ENCODE results near the gene FNDC1. TPM values are rescaled to one million over a fixed set of nuclear protein-coding genes. Genes with fewer than 3 reads are reported as not detected.

FNDC1 gene
- total RNA-seq, 2 donors from 2014 or later = 4.1 to 5.3 TPM

DNA sequence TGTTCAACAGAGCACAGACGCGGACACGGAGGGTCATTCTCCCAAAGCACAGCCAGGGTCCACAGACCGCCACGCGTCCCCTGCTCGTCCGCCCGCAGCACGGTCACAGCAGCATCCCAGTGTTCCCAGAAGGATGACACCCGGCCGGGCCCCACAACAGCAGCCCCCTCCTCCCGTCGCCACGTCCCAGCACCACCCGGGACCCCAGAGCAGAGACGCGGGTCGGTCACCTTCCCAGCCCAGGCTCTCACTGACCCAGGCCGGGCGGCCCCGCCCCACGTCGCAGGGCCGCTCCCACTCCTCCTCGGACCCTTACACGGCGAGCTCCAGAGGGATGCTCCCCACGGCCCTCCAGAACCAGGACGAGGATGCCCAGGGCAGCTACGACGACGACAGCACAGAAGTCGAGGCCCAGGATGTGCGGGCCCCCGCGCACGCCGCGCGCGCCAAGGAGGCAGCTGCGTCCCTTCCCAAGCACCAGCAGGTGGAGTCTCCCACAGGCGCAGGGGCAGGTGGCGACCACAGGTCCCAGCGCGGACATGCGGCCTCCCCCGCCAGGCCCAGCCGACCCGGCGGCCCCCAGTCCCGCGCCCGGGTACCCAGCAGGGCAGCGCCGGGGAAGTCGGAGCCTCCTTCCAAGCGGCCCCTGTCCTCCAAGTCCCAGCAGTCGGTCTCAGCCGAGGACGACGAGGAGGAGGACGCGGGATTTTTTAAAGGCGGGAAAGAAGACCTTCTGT, 64.3 kb downstream of the FNDC1 start:
- Histone ChIP-seq H3K4me1 (ENCODE audit: control insufficient read depth in 1 of 2, low read depth in 2 of 2) (peaks cover 0 to 3% of the 10 kb centered on the region in 2 donors), H3K4me3 (no peak overlapping the region), H3K27me3 (replicated peaks; ENCODE audit: insufficient read depth) (no peaks in the 10 kb centered on the region), H3K9me3 (no peaks in the 10 kb centered on the region), H3K36me3 (no peaks in the 10 kb centered on the region), H3K27ac (no peak overlapping the region)
- ATAC-seq (ENCODE audit: insufficient number of reproducible peaks, low FRiP score, low read depth) (no peak), DNase-seq (ENCODE audit: low spot score) (no peak)
- TF ChIP-seq, protein P1, sequence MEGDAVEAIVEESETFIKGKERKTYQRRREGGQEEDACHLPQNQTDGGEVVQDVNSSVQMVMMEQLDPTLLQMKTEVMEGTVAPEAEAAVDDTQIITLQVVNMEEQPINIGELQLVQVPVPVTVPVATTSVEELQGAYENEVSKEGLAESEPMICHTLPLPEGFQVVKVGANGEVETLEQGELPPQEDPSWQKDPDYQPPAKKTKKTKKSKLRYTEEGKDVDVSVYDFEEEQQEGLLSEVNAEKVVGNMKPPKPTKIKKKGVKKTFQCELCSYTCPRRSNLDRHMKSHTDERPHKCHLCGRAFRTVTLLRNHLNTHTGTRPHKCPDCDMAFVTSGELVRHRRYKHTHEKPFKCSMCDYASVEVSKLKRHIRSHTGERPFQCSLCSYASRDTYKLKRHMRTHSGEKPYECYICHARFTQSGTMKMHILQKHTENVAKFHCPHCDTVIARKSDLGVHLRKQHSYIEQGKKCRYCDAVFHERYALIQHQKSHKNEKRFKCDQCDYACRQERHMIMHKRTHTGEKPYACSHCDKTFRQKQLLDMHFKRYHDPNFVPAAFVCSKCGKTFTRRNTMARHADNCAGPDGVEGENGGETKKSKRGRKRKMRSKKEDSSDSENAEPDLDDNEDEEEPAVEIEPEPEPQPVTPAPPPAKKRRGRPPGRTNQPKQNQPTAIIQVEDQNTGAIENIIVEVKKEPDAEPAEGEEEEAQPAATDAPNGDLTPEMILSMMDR (IDR thresholded peaks at IDR 0.05) = no peak

DNA sequence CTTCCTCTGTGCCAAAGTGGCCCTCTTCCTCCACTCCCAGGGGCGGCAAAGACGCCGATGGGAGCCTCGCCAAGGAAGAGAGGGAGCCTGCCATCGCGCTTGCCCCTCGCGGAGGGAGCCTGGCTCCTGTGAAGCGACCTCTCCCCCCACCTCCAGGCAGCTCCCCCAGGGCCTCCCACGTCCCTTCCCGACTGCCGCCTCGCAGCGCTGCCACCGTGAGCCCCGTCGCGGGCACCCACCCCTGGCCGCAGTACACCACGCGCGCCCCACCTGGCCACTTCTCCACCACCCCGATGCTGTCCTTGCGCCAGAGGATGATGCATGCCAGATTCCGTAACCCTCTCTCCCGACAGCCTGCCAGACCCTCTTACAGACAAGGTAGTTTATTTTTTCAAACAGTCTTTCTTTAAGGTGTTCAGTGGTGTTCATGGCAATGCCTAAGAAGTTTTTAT, 64.9 kb downstream of the FNDC1 start:
- Histone ChIP-seq H3K4me3 (no peak overlapping the region), H3K27ac (no peak overlapping the region), H3K9me3 (no peaks in the 10 kb centered on the region), H3K36me3 (no peaks in the 10 kb centered on the region), H3K27me3 (replicated peaks; ENCODE audit: insufficient read depth) (no peaks in the 10 kb centered on the region), H3K4me1 (ENCODE audit: control insufficient read depth in 1 of 2, low read depth in 2 of 2) (peaks cover 0 to 3% of the 10 kb centered on the region in 2 donors)
- DNase-seq (ENCODE audit: low spot score) (no peak), ATAC-seq (ENCODE audit: insufficient number of reproducible peaks, low FRiP score, low read depth) (no peak)
- TF ChIP-seq, protein P1 (IDR thresholded peaks at IDR 0.05) = no peak

DNA sequence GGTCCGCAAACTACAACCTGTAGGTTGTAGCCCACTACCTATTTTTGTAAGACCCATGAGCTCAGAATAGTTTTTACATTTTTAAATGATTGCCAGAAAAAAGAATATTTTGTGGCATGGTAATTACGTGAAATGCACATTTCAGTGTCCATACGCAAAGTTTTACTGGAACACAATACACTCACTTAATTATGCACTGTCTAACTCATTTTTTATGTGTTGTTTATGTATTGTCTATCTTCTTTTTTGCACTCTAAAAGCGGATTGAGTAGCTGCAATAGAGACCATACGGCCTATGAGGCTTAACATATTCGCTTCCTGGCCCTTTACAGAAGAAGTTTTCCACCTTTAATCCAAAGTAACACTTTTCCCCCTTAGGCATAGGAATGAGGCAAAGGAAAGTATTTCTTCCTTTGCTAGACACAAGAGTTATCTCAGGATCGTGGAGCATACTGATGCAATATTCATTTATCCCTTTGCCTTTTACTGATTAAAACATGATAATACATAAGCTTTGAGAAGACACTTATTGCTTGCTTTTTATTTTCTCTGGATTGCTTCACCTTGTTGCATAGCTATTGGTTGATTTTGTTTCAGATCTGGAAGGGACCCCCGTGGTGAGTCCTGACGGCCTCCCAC, 69.8 kb downstream of the FNDC1 start:
- Histone ChIP-seq H3K27me3 (replicated peaks; ENCODE audit: insufficient read depth) (no peaks in the 10 kb centered on the region), H3K9me3 (no peaks in the 10 kb centered on the region), H3K27ac (no peak overlapping the region), H3K4me3 (no peak overlapping the region), H3K36me3 (no peaks in the 10 kb centered on the region), H3K4me1 (ENCODE audit: control insufficient read depth in 1 of 2, low read depth in 2 of 2) (no peaks in the 10 kb centered on the region)
- ATAC-seq (ENCODE audit: insufficient number of reproducible peaks, low FRiP score, low read depth) (no peak), DNase-seq (ENCODE audit: low spot score) (no peak)
- TF ChIP-seq, protein P1 (IDR thresholded peaks at IDR 0.05) = no peak

DNA sequence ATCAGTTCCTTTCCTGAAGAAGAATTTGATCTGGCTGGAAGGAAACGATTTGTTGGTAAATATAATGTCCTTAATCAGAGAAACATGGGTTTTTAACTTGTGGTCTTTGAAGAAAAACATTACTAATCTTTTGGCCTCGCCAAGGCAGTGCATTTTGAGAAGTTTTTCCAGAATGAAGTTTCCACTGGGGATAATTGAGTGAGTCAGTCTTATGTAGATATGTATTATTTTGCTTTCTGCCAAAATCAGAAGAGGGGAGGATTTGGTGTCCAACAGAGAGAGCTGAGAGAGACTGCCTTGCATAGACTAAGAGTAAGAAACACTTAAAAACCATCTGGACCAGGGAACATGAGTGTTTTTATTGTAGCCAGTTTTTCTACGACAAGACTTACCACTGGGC, 79.9 kb downstream of the FNDC1 start:
- Histone ChIP-seq H3K9me3 (no peaks in the 10 kb centered on the region), H3K27me3 (replicated peaks; ENCODE audit: insufficient read depth) (no peaks in the 10 kb centered on the region), H3K4me1 (ENCODE audit: control insufficient read depth in 1 of 2, low read depth in 2 of 2) (peaks cover 13 to 29% of the 10 kb centered on the region in 2 donors), H3K27ac (peak overlapping the region; percentile 48 to 68), H3K36me3 (no peaks in the 10 kb centered on the region), H3K4me3 (no peak overlapping the region)
- DNase-seq (ENCODE audit: low spot score) (no peak), ATAC-seq (ENCODE audit: insufficient number of reproducible peaks, low FRiP score, low read depth) (peak; percentile 79)
- TF ChIP-seq, protein P1 (IDR thresholded peaks at IDR 0.05) = no peak

DNA sequence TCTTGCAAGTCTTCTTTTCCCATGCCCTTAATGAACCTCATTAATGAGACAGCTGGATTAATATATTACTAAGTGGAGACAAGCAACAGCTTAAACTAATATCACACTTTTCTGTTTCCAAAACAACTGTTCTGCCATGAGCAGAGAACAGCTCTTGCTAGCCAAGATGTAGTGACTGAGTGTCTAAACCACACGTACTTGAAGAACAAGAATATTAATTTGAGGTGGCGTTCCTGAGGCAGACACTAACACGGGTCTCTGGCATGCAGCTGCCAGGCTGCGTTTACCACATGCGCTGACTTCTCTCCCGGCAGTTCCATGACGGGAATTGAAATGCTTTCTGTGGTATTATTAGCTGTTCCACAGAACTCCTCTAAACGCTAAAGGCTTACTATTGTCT, 80.6 kb downstream of the FNDC1 start:
- peaks cover 13 to 29% of the 10 kb centered on the region in 2 donors for H3K4me1 ChIP-seq (ENCODE audit: control insufficient read depth in 1 of 2, low read depth in 2 of 2)
- no peak for ATAC-seq (ENCODE audit: insufficient number of reproducible peaks, low FRiP score, low read depth)
- H3K9me3 ChIP-seq = no peaks in the 10 kb centered on the region
- no peak for DNase-seq (ENCODE audit: low spot score)
- TF ChIP-seq, protein P1 (IDR thresholded peaks at IDR 0.05) = no peak
- no peaks in the 10 kb centered on the region for H3K27me3 ChIP-seq (replicated peaks; ENCODE audit: insufficient read depth)
- H3K4me3 ChIP-seq = peak overlapping the region; percentile 4
- peak overlapping the region; percentile 48 to 68 for H3K27ac ChIP-seq
- H3K36me3 ChIP-seq = no peaks in the 10 kb centered on the region

Data from thoracic aorta (tissue), 2 donors.